ENCODE results near the gene PRPS1.

DNA sequence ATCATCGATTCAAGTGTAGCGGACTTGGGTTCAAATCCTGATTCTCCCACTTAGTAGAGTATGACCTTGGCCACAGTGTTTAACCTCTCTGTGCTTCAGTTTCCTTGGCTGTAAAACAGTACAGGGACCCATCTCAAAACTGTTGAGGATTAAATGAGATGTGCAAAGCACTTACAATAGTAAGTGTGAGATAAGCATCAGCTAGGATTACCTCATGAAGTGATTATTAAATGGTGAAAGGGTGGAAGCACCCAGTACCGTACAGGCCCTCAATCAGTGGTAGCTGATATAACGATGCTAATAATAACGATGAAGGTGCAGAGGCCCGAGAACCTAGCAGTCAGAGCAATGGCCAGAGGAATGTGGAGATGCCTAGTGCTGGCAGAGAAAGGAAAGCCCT is 45.1 kb downstream of the PRPS1 start:
- no peak for TF ChIP-seq POLR2A (IDR thresholded peaks at IDR 0.05; ENCODE audit: low read length)
- no peak for TF ChIP-seq GATA1 (IDR thresholded peaks at IDR 0.05; ENCODE audit: low read depth, low read length)

Measured in erythroblast (primary cell).